ENCODE data around the gene RGS11.
"Not testable (repeated sequence)": the region's sequence is repeated elsewhere in the genome, so short reads cannot be mapped to it uniquely, and the experiment has no call there.

The RGS11 gene

DNA sequence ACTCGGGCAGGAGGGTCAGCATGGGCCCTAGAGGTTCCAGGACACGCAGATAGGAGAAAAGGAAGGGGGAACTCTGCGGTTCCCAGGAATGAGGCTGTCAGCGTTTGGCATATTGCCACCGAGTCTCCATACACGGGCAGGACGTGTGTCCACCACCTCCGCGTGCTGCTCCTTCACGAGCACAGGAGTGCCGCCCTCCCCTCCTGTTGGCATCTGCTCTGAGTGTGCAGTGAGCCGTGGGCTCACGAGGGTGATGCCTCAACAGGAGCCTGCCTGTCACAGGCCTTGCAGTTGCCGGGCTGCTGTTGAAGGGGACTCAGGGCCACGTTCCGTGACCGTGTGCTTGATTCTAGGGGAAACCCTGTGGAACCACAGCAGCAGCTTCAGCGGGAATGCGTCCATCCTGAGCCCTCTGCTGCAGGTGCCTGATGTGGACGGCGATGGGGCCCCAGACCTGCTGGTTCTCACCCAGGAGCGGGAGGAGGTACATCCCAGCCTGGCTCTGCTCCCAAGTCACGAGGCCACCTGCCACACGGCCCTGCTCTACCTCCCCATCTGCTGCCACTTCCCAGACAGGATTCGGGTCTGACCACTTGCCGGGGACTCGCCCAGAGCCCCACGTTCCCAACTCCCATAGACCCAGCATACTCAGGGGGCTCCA, 14.6 kb downstream of the RGS11 start:
- Histone ChIP-seq H3K9me3 (ENCODE audit: control insufficient read depth in 2 of 2, low read length in 2 of 2) (no peaks in the 10 kb centered on the region), H3K4me1 (ENCODE audit: control insufficient read depth, insufficient read depth, low read length) (no peaks in the 10 kb centered on the region), H3K27me3 (ENCODE audit: control insufficient read depth in 1 of 2, insufficient read depth in 2 of 2, low read length in 2 of 2) (no peaks in the 10 kb centered on the region), H3K9ac (ENCODE audit: low read length in 2 of 2) (no peak overlapping the region), H3K4me3 (ENCODE audit: low read length in 2 of 2) (no peak overlapping the region), H3K36me3 (ENCODE audit: control insufficient read depth in 2 of 2, insufficient read depth in 2 of 2, low read length in 2 of 2) (peaks cover 33 to 37% of the 10 kb centered on the region in 2 donors), H3K27ac (ENCODE audit: low read length) (no peak overlapping the region)

DNA sequence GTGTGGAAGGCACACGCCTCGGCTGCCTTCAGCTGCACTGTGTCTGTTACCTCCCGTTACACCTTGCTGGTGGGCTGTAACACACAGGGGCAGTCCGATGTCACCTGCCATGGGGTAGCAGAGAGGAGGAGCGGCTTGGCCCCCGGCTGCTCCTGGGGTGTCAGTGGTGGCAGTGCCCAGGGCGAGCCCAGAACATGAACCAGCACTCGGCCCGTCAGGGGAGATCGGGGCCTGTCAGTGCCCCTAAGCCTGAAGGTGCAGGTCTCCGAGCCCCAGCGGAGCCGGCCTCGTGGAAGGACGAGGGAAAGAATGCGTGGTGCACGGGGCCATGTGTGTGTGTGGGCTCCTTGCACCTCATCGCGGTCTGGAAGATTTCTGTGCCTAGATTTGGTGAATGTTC, 15.4 kb downstream of the RGS11 start:
- Histone ChIP-seq H3K36me3 (ENCODE audit: control insufficient read depth in 2 of 2, insufficient read depth in 2 of 2, low read length in 2 of 2) (peaks cover 38 to 41% of the 10 kb centered on the region in 2 donors), H3K9ac (ENCODE audit: low read length in 2 of 2) (no peak overlapping the region), H3K4me1 (ENCODE audit: control insufficient read depth, insufficient read depth, low read length) (no peaks in the 10 kb centered on the region), H3K27ac (ENCODE audit: low read length) (no peak overlapping the region), H3K9me3 (ENCODE audit: control insufficient read depth in 2 of 2, low read length in 2 of 2) (no peaks in the 10 kb centered on the region), H3K4me3 (ENCODE audit: low read length in 2 of 2) (no peak overlapping the region), H3K27me3 (ENCODE audit: control insufficient read depth in 1 of 2, insufficient read depth in 2 of 2, low read length in 2 of 2) (no peaks in the 10 kb centered on the region)

DNA sequence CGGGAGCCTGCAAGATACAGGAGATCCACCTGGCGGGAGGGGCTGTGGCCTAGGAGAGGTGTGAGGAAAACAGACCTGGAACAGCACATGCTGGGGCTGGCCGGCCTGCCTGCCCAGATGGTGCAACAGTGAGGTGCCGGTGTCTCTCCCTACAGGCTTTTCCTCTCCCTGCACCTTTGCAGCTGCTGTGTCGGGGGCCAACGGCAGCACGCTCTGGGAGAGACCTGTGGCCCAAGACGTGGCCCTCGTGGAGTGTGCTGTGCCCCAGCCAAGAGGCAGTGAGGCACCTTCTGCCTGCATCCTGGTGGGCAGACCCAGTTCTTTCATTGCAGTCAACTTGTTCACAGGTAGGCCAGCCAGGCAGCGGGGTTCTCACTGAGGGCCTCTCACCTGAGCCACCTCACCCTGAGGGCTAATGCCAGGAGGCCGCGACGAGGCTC, 15.9 kb downstream of the RGS11 start:
- no peak overlapping the region for H3K9ac ChIP-seq (ENCODE audit: low read length in 2 of 2)
- H3K27ac ChIP-seq (ENCODE audit: low read length), result no peak overlapping the region
- H3K4me1 ChIP-seq (ENCODE audit: control insufficient read depth, insufficient read depth, low read length), result no peaks in the 10 kb centered on the region
- H3K27me3 ChIP-seq (ENCODE audit: control insufficient read depth in 1 of 2, insufficient read depth in 2 of 2, low read length in 2 of 2), result no peaks in the 10 kb centered on the region
- no peak overlapping the region for H3K4me3 ChIP-seq (ENCODE audit: low read length in 2 of 2)
- no peaks in the 10 kb centered on the region for H3K9me3 ChIP-seq (ENCODE audit: control insufficient read depth in 2 of 2, low read length in 2 of 2)
- H3K36me3 ChIP-seq (ENCODE audit: control insufficient read depth in 2 of 2, insufficient read depth in 2 of 2, low read length in 2 of 2), result peaks cover 38% of the 10 kb centered on the region in 2 donors

DNA sequence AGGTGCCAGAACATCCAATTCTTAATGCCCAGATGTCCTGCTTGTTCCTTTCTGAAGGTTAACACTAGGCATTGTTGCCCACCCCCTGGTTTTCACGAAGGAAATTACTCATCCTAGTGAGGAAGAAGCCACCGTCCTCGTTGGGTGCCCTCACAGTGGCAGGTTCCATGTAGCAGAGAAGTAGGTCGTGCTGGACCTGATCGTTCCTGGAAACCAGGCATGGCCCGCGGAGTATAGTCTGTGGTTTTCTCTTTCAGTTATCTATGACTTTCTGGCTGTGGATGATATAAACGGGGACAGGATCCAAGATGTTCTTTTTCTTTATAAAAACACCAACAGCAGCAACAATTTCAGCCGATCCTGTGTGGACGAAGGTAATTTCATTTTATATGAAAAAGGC, 16.5 kb downstream of the RGS11 start:
- no peaks in the 10 kb centered on the region for H3K4me1 ChIP-seq (ENCODE audit: control insufficient read depth, insufficient read depth, low read length)
- H3K9ac ChIP-seq (ENCODE audit: low read length in 2 of 2), result no peak overlapping the region
- H3K4me3 ChIP-seq (ENCODE audit: low read length in 2 of 2), result no peak overlapping the region
- peaks cover 41 to 42% of the 10 kb centered on the region in 2 donors for H3K36me3 ChIP-seq (ENCODE audit: control insufficient read depth in 2 of 2, insufficient read depth in 2 of 2, low read length in 2 of 2)
- H3K27ac ChIP-seq (ENCODE audit: low read length), result no peak overlapping the region
- H3K9me3 ChIP-seq (ENCODE audit: control insufficient read depth in 2 of 2, low read length in 2 of 2), result no peaks in the 10 kb centered on the region
- H3K27me3 ChIP-seq (ENCODE audit: control insufficient read depth in 1 of 2, insufficient read depth in 2 of 2, low read length in 2 of 2), result no peaks in the 10 kb centered on the region

DNA sequence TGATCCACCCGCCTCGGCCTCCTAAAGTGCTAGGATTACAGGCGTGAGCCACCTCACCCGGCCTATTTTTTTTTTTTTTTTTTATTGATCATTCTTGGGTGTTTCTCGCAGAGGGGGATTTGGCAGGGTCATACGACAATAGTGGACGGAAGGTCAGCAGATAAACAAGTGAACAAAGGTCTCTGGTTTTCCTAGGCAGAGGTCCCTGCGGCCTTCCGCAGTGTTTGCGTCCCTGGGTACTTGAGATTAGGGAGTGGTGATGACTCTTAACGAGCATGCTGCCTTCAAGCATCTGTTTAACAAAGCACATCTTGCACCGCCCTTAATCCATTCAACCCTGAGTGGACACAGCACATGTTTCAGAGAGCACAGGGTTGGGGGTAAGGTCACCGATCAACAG, 17.7 kb downstream of the RGS11 start:
- not testable (repeated sequence) for H3K27me3 ChIP-seq (ENCODE audit: control insufficient read depth in 1 of 2, insufficient read depth in 2 of 2, low read length in 2 of 2); H3K9me3 ChIP-seq (ENCODE audit: control insufficient read depth in 2 of 2, low read length in 2 of 2); H3K4me1 ChIP-seq (ENCODE audit: control insufficient read depth, insufficient read depth, low read length); H3K9ac ChIP-seq (ENCODE audit: low read length in 2 of 2); H3K27ac ChIP-seq (ENCODE audit: low read length); H3K4me3 ChIP-seq (ENCODE audit: low read length in 2 of 2)
- peaks cover 31 to 37% of the 10 kb centered on the region in 2 donors for H3K36me3 ChIP-seq (ENCODE audit: control insufficient read depth in 2 of 2, insufficient read depth in 2 of 2, low read length in 2 of 2)

DNA sequence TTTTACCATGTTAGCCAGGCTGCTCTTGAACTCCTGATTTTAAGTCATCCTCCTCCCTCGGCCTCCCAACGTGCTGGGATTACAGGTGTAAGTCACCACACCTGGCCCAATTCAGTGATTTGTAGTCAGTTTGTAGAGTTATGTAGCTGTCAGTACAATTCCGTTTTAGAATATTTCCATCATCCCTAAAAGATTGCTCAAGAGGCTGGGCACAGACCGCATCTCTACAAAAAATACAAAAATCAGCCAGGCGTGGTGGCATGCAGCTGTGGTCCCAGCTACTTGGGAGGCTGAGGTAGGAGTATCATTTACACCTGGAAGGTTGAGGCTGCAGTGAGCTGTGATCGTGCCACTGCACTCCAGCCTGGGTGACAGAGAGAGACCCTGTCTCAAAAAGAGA, 20.6 kb downstream of the RGS11 start:
- peaks cover 20 to 22% of the 10 kb centered on the region in 2 donors for H3K36me3 ChIP-seq (ENCODE audit: control insufficient read depth in 2 of 2, insufficient read depth in 2 of 2, low read length in 2 of 2)

DNA sequence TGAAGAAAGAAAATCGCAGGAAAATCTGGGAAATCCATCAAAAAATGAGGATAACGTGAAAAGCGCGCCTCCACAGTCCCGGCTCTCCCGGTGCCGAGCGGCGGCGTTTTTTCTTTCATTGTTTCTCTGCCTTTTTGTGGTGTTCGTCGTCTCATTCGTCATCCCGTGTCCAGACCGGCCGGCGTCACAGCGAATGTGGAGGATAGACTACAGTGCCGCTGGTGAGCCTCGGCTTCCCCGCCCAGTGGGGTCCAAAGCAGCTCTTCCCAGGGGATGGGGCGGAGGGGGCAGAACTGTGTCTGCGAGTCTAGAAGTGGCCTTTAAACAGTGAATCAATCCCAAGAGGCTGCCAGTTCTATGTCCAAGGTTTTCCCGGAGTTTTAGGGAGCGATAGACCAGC, 21.3 kb downstream of the RGS11 start:
- H3K4me1 ChIP-seq (ENCODE audit: control insufficient read depth, insufficient read depth, low read length), result no peaks in the 10 kb centered on the region
- peaks cover 18% of the 10 kb centered on the region in 2 donors for H3K36me3 ChIP-seq (ENCODE audit: control insufficient read depth in 2 of 2, insufficient read depth in 2 of 2, low read length in 2 of 2)
- no peaks in the 10 kb centered on the region for H3K9me3 ChIP-seq (ENCODE audit: control insufficient read depth in 2 of 2, low read length in 2 of 2)
- H3K27ac ChIP-seq (ENCODE audit: low read length), result no peak overlapping the region
- H3K4me3 ChIP-seq (ENCODE audit: low read length in 2 of 2), result no peak overlapping the region
- no peaks in the 10 kb centered on the region for H3K27me3 ChIP-seq (ENCODE audit: control insufficient read depth in 1 of 2, insufficient read depth in 2 of 2, low read length in 2 of 2)
- H3K9ac ChIP-seq (ENCODE audit: low read length in 2 of 2), result no peak overlapping the region

More for the DNA sequence above, 20.6 kb downstream of the RGS11 start:
- Histone ChIP-seq H3K4me3 (ENCODE audit: low read length in 2 of 2) (no peak overlapping the region), H3K9ac (ENCODE audit: low read length in 2 of 2) (no peak overlapping the region), H3K27ac (ENCODE audit: low read length) (no peak overlapping the region), H3K27me3 (ENCODE audit: control insufficient read depth in 1 of 2, insufficient read depth in 2 of 2, low read length in 2 of 2) (no peaks in the 10 kb centered on the region), H3K4me1 (ENCODE audit: control insufficient read depth, insufficient read depth, low read length) (no peaks in the 10 kb centered on the region), H3K9me3 (ENCODE audit: control insufficient read depth in 2 of 2, low read length in 2 of 2) (no peaks in the 10 kb centered on the region)

DNA sequence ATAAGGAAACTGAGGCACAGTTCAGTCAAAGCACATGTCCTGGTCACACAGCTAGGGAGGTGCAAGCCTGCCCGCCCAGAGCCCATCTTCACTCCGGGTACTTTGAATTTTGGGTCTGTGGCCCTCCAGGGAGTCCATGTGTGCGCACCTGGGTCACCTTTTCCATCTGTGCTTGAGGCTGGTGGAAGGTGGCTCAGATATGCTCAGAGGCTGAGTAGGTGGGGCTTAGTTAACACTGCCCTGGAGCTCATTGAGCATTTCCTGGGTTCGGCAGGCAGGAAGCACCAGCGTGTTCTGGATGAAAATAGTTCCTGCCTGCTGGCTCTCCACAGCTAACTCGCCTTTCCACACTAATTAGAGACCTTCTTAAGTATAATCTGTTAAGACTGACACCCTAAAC, 21.9 kb downstream of the RGS11 start:
- no peak overlapping the region for H3K4me3 ChIP-seq (ENCODE audit: low read length in 2 of 2)
- no peak overlapping the region for H3K27ac ChIP-seq (ENCODE audit: low read length)
- H3K4me1 ChIP-seq (ENCODE audit: control insufficient read depth, insufficient read depth, low read length), result no peaks in the 10 kb centered on the region
- peaks cover 18 to 20% of the 10 kb centered on the region in 2 donors for H3K36me3 ChIP-seq (ENCODE audit: control insufficient read depth in 2 of 2, insufficient read depth in 2 of 2, low read length in 2 of 2)
- H3K9ac ChIP-seq (ENCODE audit: low read length in 2 of 2), result no peak overlapping the region
- H3K27me3 ChIP-seq (ENCODE audit: control insufficient read depth in 1 of 2, insufficient read depth in 2 of 2, low read length in 2 of 2), result no peaks in the 10 kb centered on the region
- H3K9me3 ChIP-seq (ENCODE audit: control insufficient read depth in 2 of 2, low read length in 2 of 2), result no peaks in the 10 kb centered on the region

DNA sequence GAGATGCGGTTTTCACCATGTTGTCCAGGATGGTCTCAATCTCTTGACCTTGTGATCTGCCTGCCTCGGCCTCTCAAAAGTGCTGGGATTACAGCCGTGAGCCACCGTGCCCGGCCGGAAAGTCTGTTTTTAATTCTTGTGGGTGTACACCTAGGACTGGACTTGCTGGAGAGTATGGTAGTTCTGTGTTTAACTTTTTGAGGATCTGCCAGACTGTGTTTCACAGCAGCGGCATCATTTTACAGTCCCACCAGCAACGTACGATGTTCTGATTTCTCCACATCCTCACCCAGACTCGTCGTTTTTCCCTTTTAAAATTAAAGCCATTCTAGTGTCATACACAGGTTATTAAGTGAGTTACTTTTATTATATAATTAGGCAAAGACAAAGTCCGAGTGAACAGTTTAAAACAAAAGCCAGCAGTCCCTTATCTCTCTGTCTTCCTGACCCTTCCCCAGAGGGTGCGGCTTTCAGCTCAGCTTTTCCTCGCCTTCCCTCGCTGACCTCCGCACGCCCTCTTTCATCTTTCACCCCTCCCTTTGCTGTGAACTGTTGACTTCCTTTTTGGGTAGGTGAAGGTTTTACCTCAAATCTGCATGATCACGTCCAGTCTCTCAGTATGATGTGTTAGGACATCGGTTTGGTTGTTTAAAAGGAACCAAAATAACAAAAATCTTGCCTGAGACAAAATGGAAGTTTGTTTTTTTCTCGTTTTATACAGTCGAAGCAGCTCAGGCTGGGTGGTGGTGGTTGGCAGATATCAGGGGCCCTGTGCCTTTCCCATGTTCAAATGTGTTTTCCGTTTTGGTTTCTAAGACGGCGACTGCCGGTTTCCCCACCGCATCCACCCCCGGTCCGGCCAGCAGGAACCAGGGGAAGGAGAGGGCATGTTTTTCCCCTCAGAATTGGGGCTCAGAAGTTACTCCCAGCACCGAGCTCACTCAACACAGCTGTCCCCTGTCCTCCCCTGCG, 23.1 kb downstream of the RGS11 start:
- peaks cover 18 to 20% of the 10 kb centered on the region in 2 donors for H3K36me3 ChIP-seq (ENCODE audit: control insufficient read depth in 2 of 2, insufficient read depth in 2 of 2, low read length in 2 of 2)
- H3K27ac ChIP-seq (ENCODE audit: low read length), result no peak overlapping the region
- no peaks in the 10 kb centered on the region for H3K9me3 ChIP-seq (ENCODE audit: control insufficient read depth in 2 of 2, low read length in 2 of 2)
- no peak overlapping the region for H3K9ac ChIP-seq (ENCODE audit: low read length in 2 of 2)
- H3K4me1 ChIP-seq (ENCODE audit: control insufficient read depth, insufficient read depth, low read length), result no peaks in the 10 kb centered on the region
- no peaks in the 10 kb centered on the region for H3K27me3 ChIP-seq (ENCODE audit: control insufficient read depth in 1 of 2, insufficient read depth in 2 of 2, low read length in 2 of 2)
- H3K4me3 ChIP-seq (ENCODE audit: low read length in 2 of 2), result no peak overlapping the region

DNA sequence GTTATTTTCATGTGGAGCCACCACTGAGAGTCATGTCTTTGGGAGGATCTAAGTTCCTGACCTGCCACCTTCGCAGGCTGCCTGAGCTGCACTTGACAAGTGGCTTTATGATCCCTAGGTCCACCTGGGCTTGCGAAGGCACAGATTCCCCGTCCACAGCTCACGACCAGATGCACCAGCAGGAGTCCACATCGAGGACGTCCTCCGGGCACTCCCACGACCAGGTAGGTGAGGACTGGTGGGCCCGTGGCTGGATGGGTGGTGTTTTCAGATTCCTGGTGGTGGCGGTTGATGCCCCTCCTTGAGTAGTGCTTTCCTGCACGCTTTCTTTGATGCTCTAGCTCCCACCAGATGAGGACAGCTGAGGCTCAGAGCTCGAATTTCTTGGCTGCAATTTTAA, 26.3 kb downstream of the RGS11 start:
- Histone ChIP-seq H3K9ac (ENCODE audit: low read length in 2 of 2) (no peak overlapping the region), H3K27ac (ENCODE audit: low read length) (no peak overlapping the region), H3K27me3 (ENCODE audit: control insufficient read depth in 1 of 2, insufficient read depth in 2 of 2, low read length in 2 of 2) (no peaks in the 10 kb centered on the region), H3K4me3 (ENCODE audit: low read length in 2 of 2) (no peak overlapping the region), H3K36me3 (ENCODE audit: control insufficient read depth in 2 of 2, insufficient read depth in 2 of 2, low read length in 2 of 2) (peaks cover 8 to 13% of the 10 kb centered on the region in 2 donors), H3K4me1 (ENCODE audit: control insufficient read depth, insufficient read depth, low read length) (no peaks in the 10 kb centered on the region), H3K9me3 (ENCODE audit: control insufficient read depth in 2 of 2, low read length in 2 of 2) (no peaks in the 10 kb centered on the region)

DNA sequence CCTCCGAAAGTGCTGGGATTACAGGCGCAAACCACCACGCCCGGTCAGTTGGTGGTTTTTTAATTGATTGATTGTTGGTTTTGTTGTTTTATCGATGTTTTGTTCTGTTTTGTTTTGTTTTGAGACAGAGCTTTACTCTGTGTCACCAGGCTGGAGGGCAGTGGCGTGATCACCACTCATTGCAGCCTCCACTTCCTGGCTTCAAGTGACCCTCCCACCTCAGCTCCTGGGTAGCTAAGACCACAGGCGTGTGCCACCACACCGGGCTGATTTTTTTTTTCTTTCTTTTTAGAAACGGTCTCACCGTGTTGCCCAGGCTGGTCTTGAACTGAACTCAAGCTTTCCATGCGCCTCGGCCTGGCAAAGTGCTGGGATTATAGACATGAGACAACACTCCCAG, 28.7 kb downstream of the RGS11 start:
- H3K27me3 ChIP-seq (ENCODE audit: control insufficient read depth in 1 of 2, insufficient read depth in 2 of 2, low read length in 2 of 2), result no peaks in the 10 kb centered on the region
- no peaks in the 10 kb centered on the region for H3K4me1 ChIP-seq (ENCODE audit: control insufficient read depth, insufficient read depth, low read length)
- H3K36me3 ChIP-seq (ENCODE audit: control insufficient read depth in 2 of 2, insufficient read depth in 2 of 2, low read length in 2 of 2), result peaks cover 8% of the 10 kb centered on the region in 2 donors
- H3K4me3 ChIP-seq (ENCODE audit: low read length in 2 of 2), result no peak overlapping the region
- no peaks in the 10 kb centered on the region for H3K9me3 ChIP-seq (ENCODE audit: control insufficient read depth in 2 of 2, low read length in 2 of 2)
- no peak overlapping the region for H3K27ac ChIP-seq (ENCODE audit: low read length)
- H3K9ac ChIP-seq (ENCODE audit: low read length in 2 of 2), result no peak overlapping the region

Measured in stomach smooth muscle (tissue), 2 donors.